H9 (cell line): ENCODE measurements around the gene SERPINB10. TPM values are rescaled to one million over a fixed set of nuclear protein-coding genes. Genes with fewer than 3 reads are reported as not detected.

Source experiments
- DNase-seq: peaks from one replicate; pipeline ENCODE4 v3.0.0-alpha.2; 2017
- H2AFZ ChIP-seq: one replicate; pipeline ENCODE4 v1.6.1; 2013; ENCODE audit warnings: mild to moderate bottlenecking, low read length, control low read depth, moderate library complexity
- H2AK5ac ChIP-seq: 2 replicates; pipeline ENCODE4 v1.6.1; 2013; ENCODE audit warnings: low read length, control low read depth, mixed read lengths; ENCODE audit not compliant: insufficient read length
- H2BK120ac ChIP-seq: one replicate; pipeline ENCODE4 v1.6.1; 2013; ENCODE audit warnings: low read depth, mild to moderate bottlenecking, low read length, control low read depth, inconsistent platforms; ENCODE audit not compliant: poor library complexity, severe bottlenecking
- H2BK12ac ChIP-seq: 2 replicates; pipeline ENCODE4 v1.6.1; 2013; ENCODE audit warnings: low read length, control low read depth, mixed read lengths, low read depth; ENCODE audit not compliant: insufficient read length
- H2BK15ac ChIP-seq: 2 replicates; pipeline ENCODE4 v1.6.1; 2013; ENCODE audit warnings: low read depth, low read length, control low read depth
- H2BK20ac ChIP-seq: one replicate; pipeline ENCODE4 v1.6.1; 2013; ENCODE audit warnings: low read depth, mild to moderate bottlenecking, low read length, control low read depth, inconsistent platforms; ENCODE audit not compliant: poor library complexity, severe bottlenecking
- H2BK5ac ChIP-seq: 2 replicates; pipeline ENCODE4 v1.6.1; 2013; ENCODE audit warnings: low read length, control low read depth, mixed read lengths; ENCODE audit not compliant: insufficient read length
- H3K14ac ChIP-seq: 2 replicates; pipeline ENCODE4 v1.6.1; 2013; ENCODE audit warnings: low read length, control low read depth; ENCODE audit not compliant: insufficient read depth
- H3K18ac ChIP-seq: 2 replicates; pipeline ENCODE4 v1.6.1; 2013; ENCODE audit warnings: low read depth, mild to moderate bottlenecking, mixed read lengths, low read length, control low read depth; ENCODE audit not compliant: insufficient read length
- H3K23ac ChIP-seq: 2 replicates; pipeline ENCODE4 v1.6.1; 2013; ENCODE audit warnings: low read length, control low read depth, mixed read lengths, low read depth; ENCODE audit not compliant: insufficient read length
- H3K23me2 ChIP-seq: 2 replicates; pipeline ENCODE4 v1.6.1; 2013; ENCODE audit warnings: low read depth, mild to moderate bottlenecking, mixed read lengths, low read length, control low read depth; ENCODE audit not compliant: insufficient read length, poor library complexity, severe bottlenecking
- H3K27ac ChIP-seq: 2 replicates; pipeline ENCODE4 v1.5.1; 2013; ENCODE audit warnings: low read length, control low read depth, mixed read lengths, low read depth; ENCODE audit not compliant: insufficient read length
- H3K27me3 ChIP-seq: 2 replicates; pipeline ENCODE4 v1.6.1; 2013; ENCODE audit warnings: low read length, control low read depth, inconsistent platforms; ENCODE audit not compliant: insufficient read depth
- H3K4ac ChIP-seq: 2 replicates; pipeline ENCODE4 v1.6.1; 2013; ENCODE audit warnings: low read depth, mild to moderate bottlenecking, control low read depth, inconsistent platforms, low read length, moderate library complexity
- H3K4me1 ChIP-seq: 2 replicates; pipeline ENCODE4 v1.6.1; 2013; ENCODE audit warnings: low read length, control low read depth, inconsistent platforms; ENCODE audit not compliant: insufficient read depth
- H3K4me2 ChIP-seq: 2 replicates; pipeline ENCODE4 v1.6.1; 2013; ENCODE audit warnings: low read length, control low read depth, mixed read lengths; ENCODE audit not compliant: insufficient read length, insufficient read depth
- H3K56ac ChIP-seq: 2 replicates; pipeline ENCODE4 v1.6.1; 2013; ENCODE audit warnings: low read depth, mild to moderate bottlenecking, mixed read lengths, low read length, control low read depth; ENCODE audit not compliant: insufficient read length
- H3K79me1 ChIP-seq: 2 replicates; pipeline ENCODE4 v1.6.1; 2013; ENCODE audit warnings: low read depth, mild to moderate bottlenecking, moderate library complexity, low read length, control low read depth, inconsistent platforms; ENCODE audit not compliant: insufficient read depth, poor library complexity, severe bottlenecking
- H3K79me2 ChIP-seq: 2 replicates; pipeline ENCODE4 v1.6.1; 2013; ENCODE audit warnings: low read length, control low read depth, inconsistent platforms; ENCODE audit not compliant: insufficient read depth
- H3K9ac ChIP-seq: 2 replicates; pipeline ENCODE4 v1.6.1; 2013; ENCODE audit warnings: low read length, control low read depth, mixed read lengths; ENCODE audit not compliant: insufficient read length; ENCODE audit errors: extremely low read depth
- H3K9me3 ChIP-seq: one replicate; pipeline ENCODE4 v1.6.1; 2013; ENCODE audit warnings: low read depth, low read length, inconsistent platforms; ENCODE audit not compliant: control insufficient read depth
- H3T11ph ChIP-seq: one replicate; pipeline ENCODE4 v1.6.1; 2013; ENCODE audit warnings: mild to moderate bottlenecking, low read length, control low read depth, inconsistent platforms
- H4K20me1 ChIP-seq: one replicate; pipeline ENCODE4 v1.6.1; 2013; ENCODE audit not compliant: control insufficient read depth, insufficient read length, insufficient read depth
- H4K5ac ChIP-seq: 2 replicates; pipeline ENCODE4 v1.6.1; 2013; ENCODE audit warnings: low read depth, mild to moderate bottlenecking, mixed read lengths, low read length, control low read depth; ENCODE audit not compliant: insufficient read length
- H4K8ac ChIP-seq: replicated peaks from 2 replicates; pipeline ENCODE4 v1.6.1; 2013; ENCODE audit warnings: low read length, control low read depth, mixed read lengths, low read depth; ENCODE audit not compliant: insufficient read length
- H4K91ac ChIP-seq: 2 replicates; pipeline ENCODE4 v1.6.1; 2013; ENCODE audit warnings: low read depth, mild to moderate bottlenecking, moderate library complexity, mixed read lengths, low read length, control low read depth; ENCODE audit not compliant: insufficient read length
- H3K27ac Mint-ChIP-seq, 3 experiments: 2 replicates in 2 of 3; 3 replicates in 1 of 3; pipeline ENCODE4 v1.8.0; 2020 to 2021; ENCODE audit warnings: mixed read lengths in 3 of 3, mild to moderate bottlenecking in 1 of 3, moderate library complexity in 1 of 3
- H3K27me3 Mint-ChIP-seq: 2 replicates; pipeline ENCODE4 v1.8.0; 2021; ENCODE audit warnings: low read depth, mild to moderate bottlenecking, moderate library complexity, mixed read lengths
- H3K36me3 Mint-ChIP-seq, 3 experiments: 2 replicates in 2 of 3; 3 replicates in 1 of 3; pipeline ENCODE4 v1.8.0; 2020 to 2021; ENCODE audit warnings: low read depth in 3 of 3, mixed read lengths in 3 of 3; ENCODE audit not compliant: insufficient read depth in 1 of 3
- H3K4me1 Mint-ChIP-seq, 2 experiments: 2 replicates each; pipeline ENCODE4 v1.8.0; 2020; ENCODE audit warnings: mixed read lengths in 2 of 2
- H3K4me3 Mint-ChIP-seq, 2 experiments: 2 replicates in 1 of 2; 3 replicates in 1 of 2; pipeline ENCODE4 v1.8.0; 2020 to 2021; ENCODE audit warnings: mild to moderate bottlenecking in 2 of 2, mixed read lengths in 2 of 2, moderate library complexity in 1 of 2
- H3K9me3 Mint-ChIP-seq, 2 experiments: 2 replicates in 1 of 2; 3 replicates in 1 of 2; pipeline ENCODE4 v1.8.0; 2020; ENCODE audit warnings: mild to moderate bottlenecking in 2 of 2, mixed read lengths in 2 of 2, moderate library complexity in 1 of 2
- WGBS: extraction: QIAGEN DNeasy Blood & Tissue Kit; methylation state at CpG from one replicate; pipeline ENCODE4 v1.1.7; 2013; ENCODE audit warnings: missing lambda C conversion rate, low lambda C conversion rate, mixed read lengths; ENCODE audit not compliant: insufficient read length; ENCODE audit errors: extremely low coverage; 5-methylcytosine and 5-hydroxymethylcytosine counted together
- total RNA-seq: library from RNA; stranded (reverse); gene quantifications from 2 replicates; pipeline ENCODE4 v1.2.1, GENCODE V29; 2021
- TF ChIP-seq, protein P1 (sequence below): fragments of 200-600 bp; sonication (generic); conservative IDR thresholded peaks from 3 replicates; pipeline ENCODE4 v1.8.0; 2021; ENCODE audit warnings: antibody characterized with exemption, mild to moderate bottlenecking

The SERPINB10 gene
- total RNA-seq, 1 experiment from 2014 or later, result not detected

DNA sequence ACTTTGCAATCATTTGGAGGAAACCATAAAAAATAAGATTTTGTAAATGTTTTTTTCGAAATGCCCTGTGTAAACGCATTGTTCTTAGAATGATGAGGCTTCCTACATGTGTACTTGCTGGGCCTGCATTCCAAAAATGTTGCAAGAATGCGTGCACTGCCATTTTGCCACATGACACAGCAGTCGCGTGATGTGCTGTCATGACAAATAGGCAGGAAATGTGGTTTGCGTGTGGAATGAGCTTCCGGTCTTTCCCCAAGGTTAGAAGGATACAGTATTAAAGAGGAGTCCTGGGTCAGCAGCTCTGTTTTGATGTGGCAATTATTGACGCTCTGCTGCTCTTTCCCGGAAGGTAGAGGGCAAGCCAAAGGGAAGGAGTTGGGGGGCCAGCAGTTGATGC lies 38.4 kb upstream of the SERPINB10 start:
- no CpG with 5 or more reads among the region's 9 CpGs for WGBS
- Histone ChIP-seq H3K23ac (no peak overlapping the region), H3K18ac (no peak overlapping the region), H3K56ac (no peak overlapping the region), H3K4me1 (no peaks in the 10 kb centered on the region), H4K91ac (no peak overlapping the region), H4K8ac (no peak overlapping the region), H3K79me1 (no peaks in the 10 kb centered on the region), H3K27me3 (no peaks in the 10 kb centered on the region), H3K79me2 (no peaks in the 10 kb centered on the region), H3K27ac (no peak overlapping the region), H2AK5ac (no peak overlapping the region), H2BK15ac (no peak overlapping the region), H2AFZ (no peak overlapping the region), H3K4me2 (no peak overlapping the region), H2BK120ac (no peak overlapping the region), H2BK12ac (no peak overlapping the region), H3K23me2 (no peaks in the 10 kb centered on the region), H3K9me3 (no peaks in the 10 kb centered on the region), H4K5ac (no peak overlapping the region), H2BK20ac (no peak overlapping the region), H3K14ac (no peak overlapping the region; the same call in 1 of the 2 replicates), H3K4ac (no peak overlapping the region), H3K9ac (no peak overlapping the region), H2BK5ac (no peak overlapping the region), H4K20me1 (no peaks in the 10 kb centered on the region), H3T11ph (no peak overlapping the region)
- Mint-ChIP-seq H3K9me3 (no peaks in the 10 kb centered on the region), H3K27ac (no peak overlapping the region), H3K36me3 (no peaks in the 10 kb centered on the region), H3K4me1 (no peaks in the 10 kb centered on the region), H3K4me3 (no peak overlapping the region), H3K27me3 (no peaks in the 10 kb centered on the region)
- TF ChIP-seq, protein P1, sequence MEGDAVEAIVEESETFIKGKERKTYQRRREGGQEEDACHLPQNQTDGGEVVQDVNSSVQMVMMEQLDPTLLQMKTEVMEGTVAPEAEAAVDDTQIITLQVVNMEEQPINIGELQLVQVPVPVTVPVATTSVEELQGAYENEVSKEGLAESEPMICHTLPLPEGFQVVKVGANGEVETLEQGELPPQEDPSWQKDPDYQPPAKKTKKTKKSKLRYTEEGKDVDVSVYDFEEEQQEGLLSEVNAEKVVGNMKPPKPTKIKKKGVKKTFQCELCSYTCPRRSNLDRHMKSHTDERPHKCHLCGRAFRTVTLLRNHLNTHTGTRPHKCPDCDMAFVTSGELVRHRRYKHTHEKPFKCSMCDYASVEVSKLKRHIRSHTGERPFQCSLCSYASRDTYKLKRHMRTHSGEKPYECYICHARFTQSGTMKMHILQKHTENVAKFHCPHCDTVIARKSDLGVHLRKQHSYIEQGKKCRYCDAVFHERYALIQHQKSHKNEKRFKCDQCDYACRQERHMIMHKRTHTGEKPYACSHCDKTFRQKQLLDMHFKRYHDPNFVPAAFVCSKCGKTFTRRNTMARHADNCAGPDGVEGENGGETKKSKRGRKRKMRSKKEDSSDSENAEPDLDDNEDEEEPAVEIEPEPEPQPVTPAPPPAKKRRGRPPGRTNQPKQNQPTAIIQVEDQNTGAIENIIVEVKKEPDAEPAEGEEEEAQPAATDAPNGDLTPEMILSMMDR, result no peak
- no peak for DNase-seq
